Fibroblast of skin of scalp (primary cell): ENCODE measurements around the gene SRRD. TPM values are rescaled to one million over a fixed set of nuclear protein-coding genes. Genes with fewer than 3 reads are reported as not detected.
"Not testable (repeated sequence)": the region's sequence is repeated elsewhere in the genome, so short reads cannot be mapped to it uniquely, and the experiment has no call there.

ENCODE experiments used
- DNase-seq: peaks from one replicate; pipeline ENCODE4 v3.0.0-alpha.2; 2013
- polyA plus RNA-seq, 2 experiments: library from polyadenylated mRNA; unstranded; fragments of 120-200 nt; gene quantifications; one replicate each; pipeline ENCODE4 v1.2.1, GENCODE V29; 2013; ENCODE audit not compliant: insufficient read length in 2 of 2

SRRD gene
- 23.7 TPM for polyA plus RNA-seq (2013, experiment 1 of 2; ENCODE audit: insufficient read length)
- polyA plus RNA-seq (2013, experiment 2 of 2; ENCODE audit: insufficient read length), result 28.4 TPM

GRCh38 chr22:26483439-26484359 is at the start of gene SRRD, which contains the start of gene HPS4:
Gene SRRD (plus strand): TSS chr22:26483877. CDS start chr22:26483891, 14 bp downstream.
Gene HPS4 (minus strand): TSS chr22:26483783. CDS start chr22:26481762, 2,021 bp downstream.
- DNase-seq, result peak; percentile 91

- DNase-seq, result no peak
Observed at GRCh38 chr22:26435327-26436093, 48.2 kb upstream of the SRRD start.

GRCh38 chr22:26436903-26437515 is 46.7 kb upstream of the SRRD start:
- no peak for DNase-seq

GRCh38 chr22:26437694-26438392 is 45.8 kb upstream of the SRRD start:
- no peak for DNase-seq

GRCh38 chr22:26438776-26439175 is 44.9 kb upstream of the SRRD start:
- not testable (repeated sequence) for DNase-seq

- no peak for DNase-seq
Observed at GRCh38 chr22:26439559-26439958, 44.1 kb upstream of the SRRD start.

GRCh38 chr22:26442086-26442756 is 41.5 kb upstream of the SRRD start:
- no peak for DNase-seq

GRCh38 chr22:26443901-26444690 is 39.6 kb upstream of the SRRD start:
- DNase-seq, result no peak

GRCh38 chr22:26444777-26445176 is 38.9 kb upstream of the SRRD start:
- DNase-seq, result no peak

GRCh38 chr22:26445577-26446275 is 38.0 kb upstream of the SRRD start:
- no peak for DNase-seq

GRCh38 chr22:26446808-26447515 is 36.7 kb upstream of the SRRD start:
- no peak for DNase-seq

- no peak for DNase-seq
Observed at GRCh38 chr22:26447584-26448329, 35.9 kb upstream of the SRRD start.

GRCh38 chr22:26448334-26448733 is 35.3 kb upstream of the SRRD start:
- no peak for DNase-seq

- no peak for DNase-seq
Observed at GRCh38 chr22:26448941-26449340, 34.7 kb upstream of the SRRD start.

GRCh38 chr22:26450453-26451185 is 33.1 kb upstream of the SRRD start:
- DNase-seq, result no peak

- no peak for DNase-seq
Observed at GRCh38 chr22:26452236-26453016, 31.3 kb upstream of the SRRD start.

- DNase-seq, result no peak
Observed at GRCh38 chr22:26453216-26453615, 30.5 kb upstream of the SRRD start.
